HUES48 (cell line): Measurements from ENCODE around the gene KMO.

Experiments
- H3K27ac ChIP-seq: one replicate; pipeline ENCODE4 v1.7.0; 2013; ENCODE audit warnings: low read depth, low read length, inconsistent platforms
- H3K27me3 ChIP-seq: 2 replicates; pipeline ENCODE4 v1.6.1; 2013; ENCODE audit warnings: mild to moderate bottlenecking, low read length; ENCODE audit not compliant: control insufficient read depth, insufficient read depth
- H3K36me3 ChIP-seq: 2 replicates; pipeline ENCODE4 v1.6.1; 2013; ENCODE audit warnings: low read length; ENCODE audit not compliant: control insufficient read depth, insufficient read depth
- H3K4me1 ChIP-seq: 2 replicates; pipeline ENCODE4 v1.6.1; 2013; ENCODE audit warnings: mild to moderate bottlenecking, low read length; ENCODE audit not compliant: control insufficient read depth, insufficient read depth
- H3K4me3 ChIP-seq: 2 replicates; pipeline ENCODE4 v1.5.1; 2013; ENCODE audit warnings: mild to moderate bottlenecking, low read depth, low read length
- H3K9ac ChIP-seq: 2 replicates; pipeline ENCODE4 v1.6.1; 2013; ENCODE audit warnings: mild to moderate bottlenecking, low read depth, low read length, moderate library complexity
- H3K9me3 ChIP-seq: 2 replicates; pipeline ENCODE4 v1.6.1; 2013; ENCODE audit warnings: low read length; ENCODE audit not compliant: control insufficient read depth, insufficient read depth

The KMO gene

GRCh38 chr1:241596633-241597032 is 64.5 kb downstream of the KMO start:
- H3K4me1 ChIP-seq = no peaks in the 10 kb centered on the region
- no peak overlapping the region for H3K27ac ChIP-seq
- H3K9ac ChIP-seq = no peak overlapping the region
- H3K27me3 ChIP-seq = no peaks in the 10 kb centered on the region
- H3K4me3 ChIP-seq = no peak overlapping the region
- no peaks in the 10 kb centered on the region for H3K36me3 ChIP-seq
- no peaks in the 10 kb centered on the region for H3K9me3 ChIP-seq

- Histone ChIP-seq H3K9ac (no peak overlapping the region), H3K36me3 (no peaks in the 10 kb centered on the region)
Measured at GRCh38 chr1:241598249-241598648, 66.1 kb downstream of the KMO start.

GRCh38 chr1:241600496-241600901 is 68.3 kb downstream of the KMO start:
- H3K4me1 ChIP-seq = no peaks in the 10 kb centered on the region
- H3K27me3 ChIP-seq = no peaks in the 10 kb centered on the region
- H3K4me3 ChIP-seq = no peak overlapping the region
- H3K36me3 ChIP-seq = no peaks in the 10 kb centered on the region
- H3K9me3 ChIP-seq = no peaks in the 10 kb centered on the region
- no peak overlapping the region for H3K27ac ChIP-seq
- H3K9ac ChIP-seq = no peak overlapping the region

More at GRCh38 chr1:241598249-241598648, 66.1 kb downstream of the KMO start:
- no peaks in the 10 kb centered on the region for H3K9me3 ChIP-seq
- H3K4me1 ChIP-seq = no peaks in the 10 kb centered on the region
- no peak overlapping the region for H3K27ac ChIP-seq
- H3K4me3 ChIP-seq = no peak overlapping the region
- H3K27me3 ChIP-seq = no peaks in the 10 kb centered on the region

GRCh38 chr1:241603731-241604245 is 71.6 kb downstream of the KMO start:
- Histone ChIP-seq H3K4me3 (no peak overlapping the region), H3K27ac (no peak overlapping the region), H3K9ac (no peak overlapping the region), H3K27me3 (no peaks in the 10 kb centered on the region), H3K36me3 (no peaks in the 10 kb centered on the region), H3K4me1 (no peaks in the 10 kb centered on the region), H3K9me3 (no peaks in the 10 kb centered on the region)

- Histone ChIP-seq H3K9ac (no peak overlapping the region), H3K4me1 (no peaks in the 10 kb centered on the region)
Measured at GRCh38 chr1:241605146-241605805, 73.1 kb downstream of the KMO start.

GRCh38 chr1:241606544-241606943 is 74.4 kb downstream of the KMO start:
- Histone ChIP-seq H3K9ac (no peak overlapping the region), H3K9me3 (no peaks in the 10 kb centered on the region), H3K4me3 (no peak overlapping the region), H3K27ac (no peak overlapping the region), H3K36me3 (no peaks in the 10 kb centered on the region), H3K4me1 (no peaks in the 10 kb centered on the region), H3K27me3 (no peaks in the 10 kb centered on the region)

More at GRCh38 chr1:241605146-241605805, 73.1 kb downstream of the KMO start:
- H3K27me3 ChIP-seq = no peaks in the 10 kb centered on the region
- no peak overlapping the region for H3K27ac ChIP-seq
- H3K4me3 ChIP-seq = no peak overlapping the region
- H3K36me3 ChIP-seq = no peaks in the 10 kb centered on the region
- H3K9me3 ChIP-seq = no peaks in the 10 kb centered on the region

GRCh38 chr1:241607497-241607896 is 75.3 kb downstream of the KMO start:
- H3K27me3 ChIP-seq = no peaks in the 10 kb centered on the region
- no peaks in the 10 kb centered on the region for H3K36me3 ChIP-seq
- H3K4me1 ChIP-seq = no peaks in the 10 kb centered on the region
- H3K27ac ChIP-seq = no peak overlapping the region
- no peak overlapping the region for H3K9ac ChIP-seq
- no peaks in the 10 kb centered on the region for H3K9me3 ChIP-seq
- H3K4me3 ChIP-seq = no peak overlapping the region

GRCh38 chr1:241608379-241609033 is 76.3 kb downstream of the KMO start:
- H3K4me3 ChIP-seq = no peak overlapping the region
- H3K27ac ChIP-seq = no peak overlapping the region
- no peak overlapping the region for H3K9ac ChIP-seq
- H3K4me1 ChIP-seq = no peaks in the 10 kb centered on the region
- no peaks in the 10 kb centered on the region for H3K36me3 ChIP-seq
- H3K9me3 ChIP-seq = no peaks in the 10 kb centered on the region
- H3K27me3 ChIP-seq = no peaks in the 10 kb centered on the region

GRCh38 chr1:241610056-241610815 is 78.1 kb downstream of the KMO start:
- Histone ChIP-seq H3K27ac (no peak overlapping the region), H3K4me1 (no peaks in the 10 kb centered on the region), H3K4me3 (no peak overlapping the region), H3K27me3 (no peaks in the 10 kb centered on the region), H3K36me3 (no peaks in the 10 kb centered on the region), H3K9me3 (no peaks in the 10 kb centered on the region), H3K9ac (no peak overlapping the region)

- no peak overlapping the region for H3K4me3 ChIP-seq
- H3K27ac ChIP-seq = no peak overlapping the region
- no peaks in the 10 kb centered on the region for H3K36me3 ChIP-seq
- H3K27me3 ChIP-seq = no peaks in the 10 kb centered on the region
- no peaks in the 10 kb centered on the region for H3K4me1 ChIP-seq
- no peaks in the 10 kb centered on the region for H3K9me3 ChIP-seq
- H3K9ac ChIP-seq = no peak overlapping the region
Measured at GRCh38 chr1:241611063-241611462, 78.9 kb downstream of the KMO start.

GRCh38 chr1:241611736-241612135 is 79.6 kb downstream of the KMO start:
- Histone ChIP-seq H3K36me3 (no peaks in the 10 kb centered on the region), H3K27me3 (no peaks in the 10 kb centered on the region), H3K9me3 (no peaks in the 10 kb centered on the region), H3K4me3 (no peak overlapping the region), H3K4me1 (no peaks in the 10 kb centered on the region), H3K9ac (no peak overlapping the region), H3K27ac (no peak overlapping the region)
